HFFc6 (cell line): Measurements from ENCODE around the gene DDX31. TPM values are rescaled to one million over a fixed set of nuclear protein-coding genes. Genes with fewer than 3 reads are reported as not detected.
"Not testable (repeated sequence)": the region's sequence is repeated elsewhere in the genome, so short reads cannot be mapped to it uniquely, and the experiment has no call there.

Source experiments
- DNase-seq: peaks from one replicate; pipeline ENCODE4 v3.0.0-alpha.2; 2018
- H3K27ac Mint-ChIP-seq: 2 replicates; pipeline ENCODE4 v1.8.0; 2020; ENCODE audit warnings: mild to moderate bottlenecking, mixed read lengths
- H3K27me3 Mint-ChIP-seq: 2 replicates; pipeline ENCODE4 v1.8.0; 2021; ENCODE audit warnings: mild to moderate bottlenecking, moderate library complexity, mixed read lengths; ENCODE audit not compliant: insufficient read depth
- H3K36me3 Mint-ChIP-seq: 2 replicates; pipeline ENCODE4 v1.8.0; 2021; ENCODE audit warnings: low read depth, mixed read lengths
- H3K4me1 Mint-ChIP-seq: 2 replicates; pipeline ENCODE4 v1.8.0; 2020; ENCODE audit warnings: low read depth, mixed read lengths
- H3K4me3 Mint-ChIP-seq: 2 replicates; pipeline ENCODE4 v1.8.0; 2020; ENCODE audit warnings: mild to moderate bottlenecking, moderate library complexity, mixed read lengths
- H3K9me3 Mint-ChIP-seq: 2 replicates; pipeline ENCODE4 v1.8.0; 2020; ENCODE audit warnings: mild to moderate bottlenecking, mixed read lengths
- total RNA-seq, 6 experiments: library from RNA; stranded (reverse); fragmentation: NEBNext Ultra II Directional; extraction: Animal tissue kit (Norgen Biotek cat#: 25700); gene quantifications; 2 replicates in 1 of 6; 3 replicates in 5 of 6; pipeline ENCODE4 v1.2.3, GENCODE V29; 2021
- TF ChIP-seq, protein P1 (sequence below): fragments of 200-600 bp; sonication (generic); IDR thresholded peaks from 2 replicates; pipeline ENCODE4 v1.5.0; 2021; ENCODE audit warnings: antibody characterized with exemption, mild to moderate bottlenecking

Gene DDX31
- total RNA-seq, 6 experiments from 2014 or later: 9.6 to 16.2 (median 14.9) TPM

DNA sequence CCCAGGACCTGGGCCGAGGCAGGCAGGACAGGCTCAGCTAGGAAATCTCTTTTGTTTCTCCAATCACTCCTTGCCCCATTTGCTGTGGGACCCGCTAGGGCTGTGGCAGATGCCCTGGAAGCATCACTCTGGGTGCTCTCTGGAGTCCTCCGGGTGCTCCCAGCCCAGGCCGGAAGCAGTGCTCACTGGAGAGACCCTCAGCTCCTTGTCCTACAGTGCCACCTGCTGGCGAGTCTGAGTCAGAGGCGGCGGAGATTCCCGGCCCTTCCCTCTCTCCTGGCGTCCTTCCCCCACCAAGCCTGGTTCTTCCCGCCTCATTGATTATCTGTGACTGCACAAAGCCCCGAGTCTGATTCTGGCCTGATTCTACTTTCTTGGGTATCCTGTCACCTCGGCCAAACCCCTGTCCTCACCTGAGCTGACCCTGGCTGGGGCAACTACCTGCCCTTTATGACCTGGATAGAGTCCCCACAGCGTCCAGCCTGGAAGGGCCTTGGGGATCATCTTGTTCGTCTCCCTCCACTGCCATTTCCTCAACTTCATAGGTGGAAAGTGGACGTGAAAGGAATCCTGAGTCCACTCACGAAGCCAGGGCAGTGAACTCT is 94.7 kb downstream of the DDX31 start:
- no peak overlapping the region for H3K27ac Mint-ChIP-seq

DNA sequence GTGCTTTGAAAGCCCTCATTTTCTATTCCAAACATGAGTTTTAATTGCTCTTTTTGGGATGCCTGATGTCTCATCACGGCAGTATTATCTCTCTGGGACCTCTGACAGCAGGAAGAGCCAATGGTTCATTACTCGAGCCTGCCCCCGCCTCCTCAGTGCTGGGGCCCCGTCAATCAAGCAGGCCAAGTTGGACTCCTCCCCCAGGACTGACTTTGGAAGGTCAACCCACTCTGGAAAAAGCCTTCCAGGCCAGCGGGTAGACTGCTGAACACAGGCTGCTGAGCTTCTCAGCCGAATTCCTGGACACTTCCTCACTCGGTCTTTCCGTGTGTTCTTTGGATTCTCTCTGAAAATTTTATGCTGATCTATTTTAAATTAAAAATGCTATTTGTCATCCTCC is 96.9 kb downstream of the DDX31 start:
- H3K27me3 Mint-ChIP-seq: peaks cover 17% of the 10 kb centered on the region
- no peak overlapping the region for H3K4me3 Mint-ChIP-seq
- H3K36me3 Mint-ChIP-seq: no peaks in the 10 kb centered on the region
- no peaks in the 10 kb centered on the region for H3K9me3 Mint-ChIP-seq
- peaks cover 9% of the 10 kb centered on the region for H3K4me1 Mint-ChIP-seq
- DNase-seq: peak; percentile 31
- H3K27ac Mint-ChIP-seq: no peak overlapping the region
- TF ChIP-seq, protein P1, sequence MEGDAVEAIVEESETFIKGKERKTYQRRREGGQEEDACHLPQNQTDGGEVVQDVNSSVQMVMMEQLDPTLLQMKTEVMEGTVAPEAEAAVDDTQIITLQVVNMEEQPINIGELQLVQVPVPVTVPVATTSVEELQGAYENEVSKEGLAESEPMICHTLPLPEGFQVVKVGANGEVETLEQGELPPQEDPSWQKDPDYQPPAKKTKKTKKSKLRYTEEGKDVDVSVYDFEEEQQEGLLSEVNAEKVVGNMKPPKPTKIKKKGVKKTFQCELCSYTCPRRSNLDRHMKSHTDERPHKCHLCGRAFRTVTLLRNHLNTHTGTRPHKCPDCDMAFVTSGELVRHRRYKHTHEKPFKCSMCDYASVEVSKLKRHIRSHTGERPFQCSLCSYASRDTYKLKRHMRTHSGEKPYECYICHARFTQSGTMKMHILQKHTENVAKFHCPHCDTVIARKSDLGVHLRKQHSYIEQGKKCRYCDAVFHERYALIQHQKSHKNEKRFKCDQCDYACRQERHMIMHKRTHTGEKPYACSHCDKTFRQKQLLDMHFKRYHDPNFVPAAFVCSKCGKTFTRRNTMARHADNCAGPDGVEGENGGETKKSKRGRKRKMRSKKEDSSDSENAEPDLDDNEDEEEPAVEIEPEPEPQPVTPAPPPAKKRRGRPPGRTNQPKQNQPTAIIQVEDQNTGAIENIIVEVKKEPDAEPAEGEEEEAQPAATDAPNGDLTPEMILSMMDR: no peak

More for the DNA sequence above, 94.7 kb downstream of the DDX31 start:
- H3K4me3 Mint-ChIP-seq: no peak overlapping the region
- TF ChIP-seq, protein P1: peak; percentile 87
- no peaks in the 10 kb centered on the region for H3K36me3 Mint-ChIP-seq
- DNase-seq: peak; percentile 63
- H3K4me1 Mint-ChIP-seq: peaks cover 9% of the 10 kb centered on the region
- peaks cover 35% of the 10 kb centered on the region for H3K27me3 Mint-ChIP-seq
- no peaks in the 10 kb centered on the region for H3K9me3 Mint-ChIP-seq

DNA sequence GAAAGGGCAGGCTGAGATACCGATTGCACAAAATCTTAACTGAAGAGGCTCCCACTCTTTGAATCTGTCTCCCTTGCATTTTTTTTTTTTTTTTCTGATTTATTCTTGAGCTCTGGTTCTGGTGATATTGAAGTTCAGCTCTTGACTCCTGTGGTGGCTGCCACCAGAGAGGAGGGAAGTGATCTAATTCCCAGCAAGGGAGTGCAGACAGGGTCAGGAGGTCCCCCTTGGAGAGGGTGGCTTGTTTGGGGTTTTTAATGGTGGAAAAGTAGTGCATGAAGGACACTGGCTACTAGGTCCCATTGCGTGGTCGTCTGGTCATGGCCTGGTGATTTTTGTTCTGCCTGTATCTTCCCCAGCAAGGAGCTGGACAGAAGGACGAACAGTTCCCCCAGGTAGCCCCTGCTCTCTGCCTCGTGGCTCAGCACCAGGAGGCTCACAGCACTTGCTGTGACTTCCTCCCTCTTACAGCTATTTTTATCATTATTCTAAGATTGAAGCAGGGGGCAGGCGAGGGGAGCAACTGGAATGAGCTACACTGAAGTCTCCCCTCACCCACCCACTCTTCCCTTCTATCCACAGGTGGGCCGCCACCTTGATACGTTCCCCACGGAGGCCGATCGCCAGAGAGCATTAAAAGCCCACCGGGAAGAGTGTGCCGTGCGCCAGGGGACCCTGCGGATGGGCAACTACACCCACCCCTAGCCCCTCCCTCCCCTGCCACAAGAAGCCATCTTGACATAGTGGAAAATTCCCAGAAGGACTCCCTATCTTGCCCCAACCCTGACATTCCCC is 97.8 kb downstream of the DDX31 start:
- H3K27me3 Mint-ChIP-seq: peaks cover 17% of the 10 kb centered on the region
- no peak for DNase-seq
- no peaks in the 10 kb centered on the region for H3K9me3 Mint-ChIP-seq
- no peaks in the 10 kb centered on the region for H3K36me3 Mint-ChIP-seq
- no peak overlapping the region for H3K4me3 Mint-ChIP-seq
- H3K27ac Mint-ChIP-seq: no peak overlapping the region
- TF ChIP-seq, protein P1: no peak
- peaks cover 9% of the 10 kb centered on the region for H3K4me1 Mint-ChIP-seq

DNA sequence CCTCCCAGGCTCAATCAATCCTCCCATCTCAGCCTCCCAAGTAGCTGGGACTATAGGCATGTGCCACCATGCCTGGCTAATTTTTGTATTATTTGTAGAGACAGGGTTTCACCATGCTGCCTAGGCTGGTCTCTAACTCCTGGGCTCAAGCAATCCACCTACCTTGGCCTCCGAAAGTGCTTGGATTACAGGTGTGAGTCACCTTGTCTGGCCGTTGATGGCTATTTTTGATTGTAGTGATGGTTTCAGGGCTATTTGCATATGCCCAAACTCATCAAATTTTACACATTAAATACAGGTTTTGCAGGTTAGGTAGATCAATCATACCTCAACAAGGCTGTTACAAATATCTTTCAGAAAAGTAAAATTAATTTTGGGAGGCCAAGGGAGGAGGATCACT is 101.0 kb downstream of the DDX31 start:
- not testable (repeated sequence) for H3K27ac Mint-ChIP-seq, H3K4me1 Mint-ChIP-seq, H3K9me3 Mint-ChIP-seq, H3K4me3 Mint-ChIP-seq, DNase-seq, H3K36me3 Mint-ChIP-seq
- H3K27me3 Mint-ChIP-seq: peaks cover 27% of the 10 kb centered on the region

DNA sequence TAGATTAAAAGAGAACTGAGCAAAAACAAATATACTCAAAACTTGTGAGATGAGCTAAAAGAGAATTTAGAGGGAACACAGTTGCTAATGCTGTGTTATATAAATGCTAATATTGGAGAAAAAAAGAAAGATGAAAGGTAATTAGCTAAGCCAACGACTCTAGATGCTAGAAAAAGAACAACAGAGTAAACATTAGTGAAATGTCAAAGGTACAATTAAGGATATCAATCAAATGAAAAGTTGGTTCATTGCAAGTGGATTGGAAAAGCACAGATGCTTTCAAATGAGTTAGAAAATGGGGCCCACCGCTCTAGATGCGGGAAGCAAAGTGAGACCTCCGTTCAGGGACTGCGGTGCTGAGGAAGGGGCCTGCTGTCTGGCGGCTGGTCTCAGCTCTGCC is 105.3 kb downstream of the DDX31 start:
- H3K27ac Mint-ChIP-seq: no peak overlapping the region
- no peaks in the 10 kb centered on the region for H3K4me1 Mint-ChIP-seq
- no peak overlapping the region for H3K4me3 Mint-ChIP-seq
- no peaks in the 10 kb centered on the region for H3K9me3 Mint-ChIP-seq
- H3K36me3 Mint-ChIP-seq: no peaks in the 10 kb centered on the region
- DNase-seq: no peak
- peaks cover 41% of the 10 kb centered on the region for H3K27me3 Mint-ChIP-seq
- TF ChIP-seq, protein P1: no peak

DNA sequence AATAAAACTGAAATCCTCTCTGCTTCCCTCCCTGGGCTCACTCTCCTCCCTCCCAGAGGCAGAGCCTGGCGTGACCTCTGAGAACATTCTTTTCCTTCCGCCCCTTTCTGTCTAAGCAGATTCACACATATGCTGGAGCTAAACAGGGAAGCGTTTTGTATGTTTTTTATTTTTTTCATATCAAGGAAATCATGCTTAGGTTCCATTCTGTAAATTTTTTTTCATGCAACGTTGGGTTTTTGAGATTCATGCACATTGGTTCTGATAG is 107.5 kb downstream of the DDX31 start:
- Mint-ChIP-seq H3K4me1 (no peaks in the 10 kb centered on the region), H3K4me3 (no peak overlapping the region), H3K9me3 (no peaks in the 10 kb centered on the region), H3K27me3 (peaks cover 46% of the 10 kb centered on the region), H3K27ac (no peak overlapping the region), H3K36me3 (no peaks in the 10 kb centered on the region)
- TF ChIP-seq, protein P1: no peak
- DNase-seq: no peak
